ENCODE data around the gene REL. TPM values are rescaled to one million over a fixed set of nuclear protein-coding genes. Genes with fewer than 3 reads are reported as not detected.
A peak's percentile ranks its signal among the peaks of the same experiment; 100 is the strongest.

Gene REL
- total RNA-seq, 1 experiment from 2014 or later: 10.2 TPM

GRCh38 chr2:60875520-60875919, 5.9 kb upstream of the REL start:
- Histone ChIP-seq H3K9ac (ENCODE audit: low read length) (no peak overlapping the region), H3K79me2 (ENCODE audit: insufficient read depth, low read length) (no peaks in the 10 kb centered on the region), H3K27me3 (ENCODE audit: insufficient read depth, low read length) (no peaks in the 10 kb centered on the region), H3K4me1 (ENCODE audit: control insufficient read depth in 1 of 2, insufficient read depth in 2 of 2, low read length in 2 of 2) (peaks cover 0 to 12% of the 10 kb centered on the region in 2 experiments; a peak in 1 of 4 replicates), H3K4me3 (replicated peaks in 1 of 2; ENCODE audit: low read depth in 1 of 2, low read length in 2 of 2) (no peak overlapping the region), H2AFZ (ENCODE audit: low read depth, low read length, poor library complexity, severe bottlenecking) (no peak overlapping the region), H3K9me3 (ENCODE audit: control insufficient read depth in 1 of 2, insufficient read depth in 1 of 2, low read depth in 1 of 2, low read length in 2 of 2) (no peaks in the 10 kb centered on the region), H4K20me1 (ENCODE audit: insufficient read depth) (no peaks in the 10 kb centered on the region), H3K4me2 (ENCODE audit: low read length) (no peak overlapping the region), H3K27ac (ENCODE audit: low read depth, low read length) (no peak overlapping the region), H3K36me3 (ENCODE audit: control insufficient read depth in 1 of 2, insufficient read depth in 2 of 2, low read length in 2 of 2) (no peaks in the 10 kb centered on the region), H3K9me2 (ENCODE audit: insufficient read depth) (no peaks in the 10 kb centered on the region; the same call in 1 of the 2 replicates)
- no peak for DNase-seq (ENCODE audit: low read depth, low spot score)
- BruUV-seq (replicated peaks): no TSS peak
- ChIA-PET RAD21 (ENCODE audit: low non-redundant PET in 1 of 2, low total read pairs in 2 of 2, uncharacterized antibody in 2 of 2, unreplicated experiment in 2 of 2) (no interaction called here), POLR2A (no interaction called here), CTCF (no interaction called here)
- intact Hi-C loops (cut with micrococcal nuclease): no loop called here
- ATAC-seq: no peak
- TF ChIP-seq MAX (IDR thresholded peaks at IDR 0.05) (no peak), SRF (IDR thresholded peaks at IDR 0.05; ENCODE audit: low read depth) (no peak), POLR2A (IDR thresholded peaks at IDR 0.05; ENCODE audit: borderline replicate concordance, extremely low read depth, insufficient read depth, insufficient read length) (no peak), ZNF274 (IDR thresholded peaks at IDR 0.05; ENCODE audit: low read depth, low read length) (no peak), JUND (IDR thresholded peaks at IDR 0.05) (no peak), FOSL1 (IDR thresholded peaks at IDR 0.05; ENCODE audit: low read depth) (no peak), ATF3 (IDR thresholded peaks at IDR 0.05) (no peak), SIN3A (IDR thresholded peaks at IDR 0.05; ENCODE audit: low read depth) (no peak), YY1 (IDR thresholded peaks at IDR 0.05; ENCODE audit: extremely low read depth, insufficient replicate concordance, low read depth, low read length) (no peak), SP1 (IDR thresholded peaks at IDR 0.05; ENCODE audit: low read depth) (no peak)

GRCh38 chr2:60880643-60881046, 729 bp upstream of the REL start:
- intact Hi-C loops (cut with micrococcal nuclease): loop anchor here (5.0 kb wide), 1 partner anchor 137 kb away; the partner anchor contains the start of genes PEX13 and PUS10
- Histone ChIP-seq H3K79me2 (ENCODE audit: insufficient read depth, low read length) (peaks cover 40% of the 10 kb centered on the region), H3K4me1 (ENCODE audit: control insufficient read depth in 1 of 2, insufficient read depth in 2 of 2, low read length in 2 of 2) (peaks cover 6 to 19% of the 10 kb centered on the region in 2 experiments; a peak in 3 of 4 replicates), H3K27me3 (ENCODE audit: insufficient read depth, low read length) (no peaks in the 10 kb centered on the region), H3K36me3 (ENCODE audit: control insufficient read depth in 1 of 2, insufficient read depth in 2 of 2, low read length in 2 of 2) (no peaks in the 10 kb centered on the region), H3K9me3 (ENCODE audit: control insufficient read depth in 1 of 2, insufficient read depth in 1 of 2, low read depth in 1 of 2, low read length in 2 of 2) (no peaks in the 10 kb centered on the region), H2AFZ (ENCODE audit: low read depth, low read length, poor library complexity, severe bottlenecking) (peak overlapping the region; percentile 64), H3K9me2 (ENCODE audit: insufficient read depth) (no peaks in the 10 kb centered on the region), H3K27ac (ENCODE audit: low read depth, low read length) (peak overlapping the region; percentile 73; the same call in 1 of the 2 replicates), H3K4me3 (replicated peaks in 1 of 2; ENCODE audit: low read depth in 1 of 2, low read length in 2 of 2) (peak overlapping the region; percentile 55 to 81), H3K4me2 (ENCODE audit: low read length) (peak overlapping the region; percentile 73), H4K20me1 (ENCODE audit: insufficient read depth) (no peaks in the 10 kb centered on the region), H3K9ac (ENCODE audit: low read length) (peak overlapping the region; percentile 88)
- CTCF ChIA-PET: no interaction called here
- BruUV-seq (replicated peaks): no TSS peak
- RAD21 ChIA-PET (ENCODE audit: low non-redundant PET in 1 of 2, low total read pairs in 2 of 2, uncharacterized antibody in 2 of 2, unreplicated experiment in 2 of 2): no interaction called here
- no peak for DNase-seq (ENCODE audit: low read depth, low spot score)
- POLR2A ChIA-PET: no interaction called here
- ATAC-seq: no peak
- TF ChIP-seq ZNF274 (IDR thresholded peaks at IDR 0.05; ENCODE audit: low read depth, low read length): no peak
- no peak for TF ChIP-seq EZH2phosphoT487 (IDR thresholded peaks at IDR 0.05; ENCODE audit: borderline replicate concordance)
- no peak for TF ChIP-seq SP1 (IDR thresholded peaks at IDR 0.05; ENCODE audit: low read depth)
- no peak for TF ChIP-seq TCF7L2 (IDR thresholded peaks at IDR 0.05; ENCODE audit: borderline replicate concordance, extremely low read depth, insufficient read depth, insufficient read length)
- no peak for TF ChIP-seq POLR2A (IDR thresholded peaks at IDR 0.05; ENCODE audit: borderline replicate concordance, extremely low read depth, insufficient read depth, insufficient read length)
- no peak for TF ChIP-seq MAX (IDR thresholded peaks at IDR 0.05)
- no peak for TF ChIP-seq REST (IDR thresholded peaks at IDR 0.05; ENCODE audit: low read depth)
- peak in 1 of 3 experiments; percentile 15; a peak in 1 of 6 replicates for TF ChIP-seq CTCF (IDR thresholded peaks at IDR 0.05 in 2 of 3, conservative IDR thresholded peaks at IDR 0.05 in 1 of 3; ENCODE audit: borderline replicate concordance in 1 of 3, insufficient read depth in 1 of 3, low read depth in 2 of 3, low read length in 2 of 3)
